Measurements from ENCODE around the gene NOX3.

NOX3 gene

GRCh38 chr6:155349129-155349528, 106.5 kb downstream of the NOX3 start:
- H2AFZ ChIP-seq (ENCODE audit: low read depth, low read length) = no peak overlapping the region

DNA sequence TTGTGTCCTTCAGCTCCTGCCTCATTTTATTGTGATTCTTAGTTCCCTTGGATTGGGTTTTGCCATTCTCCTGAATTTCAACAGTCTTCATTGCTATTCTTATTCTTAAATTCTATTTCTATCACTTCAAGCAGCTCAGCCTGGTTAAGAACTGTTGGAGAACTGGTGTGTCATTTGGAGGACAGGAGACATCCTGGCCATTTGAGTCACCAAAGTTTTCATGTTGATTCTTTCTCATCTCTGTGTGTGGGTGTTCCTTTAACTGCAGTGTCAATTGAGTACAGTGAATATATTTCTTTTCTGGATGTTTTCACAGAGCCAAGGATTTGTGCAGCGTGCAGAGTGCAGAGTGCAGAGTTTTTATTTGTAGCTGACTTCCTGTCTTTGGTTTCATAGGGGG, 107.8 kb downstream of the NOX3 start:
- H3K4me2 ChIP-seq (ENCODE audit: low read length) = no peak overlapping the region
- TF ChIP-seq, protein P1, sequence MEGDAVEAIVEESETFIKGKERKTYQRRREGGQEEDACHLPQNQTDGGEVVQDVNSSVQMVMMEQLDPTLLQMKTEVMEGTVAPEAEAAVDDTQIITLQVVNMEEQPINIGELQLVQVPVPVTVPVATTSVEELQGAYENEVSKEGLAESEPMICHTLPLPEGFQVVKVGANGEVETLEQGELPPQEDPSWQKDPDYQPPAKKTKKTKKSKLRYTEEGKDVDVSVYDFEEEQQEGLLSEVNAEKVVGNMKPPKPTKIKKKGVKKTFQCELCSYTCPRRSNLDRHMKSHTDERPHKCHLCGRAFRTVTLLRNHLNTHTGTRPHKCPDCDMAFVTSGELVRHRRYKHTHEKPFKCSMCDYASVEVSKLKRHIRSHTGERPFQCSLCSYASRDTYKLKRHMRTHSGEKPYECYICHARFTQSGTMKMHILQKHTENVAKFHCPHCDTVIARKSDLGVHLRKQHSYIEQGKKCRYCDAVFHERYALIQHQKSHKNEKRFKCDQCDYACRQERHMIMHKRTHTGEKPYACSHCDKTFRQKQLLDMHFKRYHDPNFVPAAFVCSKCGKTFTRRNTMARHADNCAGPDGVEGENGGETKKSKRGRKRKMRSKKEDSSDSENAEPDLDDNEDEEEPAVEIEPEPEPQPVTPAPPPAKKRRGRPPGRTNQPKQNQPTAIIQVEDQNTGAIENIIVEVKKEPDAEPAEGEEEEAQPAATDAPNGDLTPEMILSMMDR (IDR thresholded peaks at IDR 0.05; ENCODE audit: low read depth, low read length) = no peak
- no peak for TF ChIP-seq EZH2phosphoT487 (IDR thresholded peaks at IDR 0.05; ENCODE audit: low read depth)
- peaks cover 25% of the 10 kb centered on the region for H3K4me1 ChIP-seq (ENCODE audit: low read length)
- no peak overlapping the region for H3K4me3 ChIP-seq (ENCODE audit: low read length)
- H3K27ac ChIP-seq (ENCODE audit: low read length) = no peak overlapping the region
- H3K79me2 ChIP-seq (ENCODE audit: low read length) = no peaks in the 10 kb centered on the region
- H4K20me1 ChIP-seq (ENCODE audit: insufficient read depth, low read length) = no peaks in the 10 kb centered on the region
- no peaks in the 10 kb centered on the region for H3K27me3 ChIP-seq (ENCODE audit: low read depth, low read length)
- peaks cover 7% of the 10 kb centered on the region for H3K36me3 ChIP-seq (replicated peaks; ENCODE audit: low read depth, low read length)
- no peak overlapping the region for H2AFZ ChIP-seq (ENCODE audit: low read depth, low read length)
- peaks cover 4% of the 10 kb centered on the region; the same call in 1 of the 2 replicates for H3K9me3 ChIP-seq (ENCODE audit: insufficient read depth, low read length)
- no peak overlapping the region for H3K9ac ChIP-seq (ENCODE audit: low read length)

More at GRCh38 chr6:155349129-155349528, 106.5 kb downstream of the NOX3 start:
- Histone ChIP-seq H4K20me1 (ENCODE audit: insufficient read depth, low read length) (no peaks in the 10 kb centered on the region), H3K79me2 (ENCODE audit: low read length) (no peaks in the 10 kb centered on the region), H3K4me1 (ENCODE audit: low read length) (peaks cover 25% of the 10 kb centered on the region), H3K36me3 (replicated peaks; ENCODE audit: low read depth, low read length) (peaks cover 14% of the 10 kb centered on the region), H3K27me3 (ENCODE audit: low read depth, low read length) (no peaks in the 10 kb centered on the region), H3K9me3 (ENCODE audit: insufficient read depth, low read length) (peaks cover 17% of the 10 kb centered on the region), H3K4me2 (ENCODE audit: low read length) (no peak overlapping the region), H3K27ac (ENCODE audit: low read length) (no peak overlapping the region), H3K4me3 (ENCODE audit: low read length) (no peak overlapping the region), H3K9ac (ENCODE audit: low read length) (no peak overlapping the region)
- TF ChIP-seq, protein P1 (IDR thresholded peaks at IDR 0.05; ENCODE audit: low read depth, low read length) = no peak
- TF ChIP-seq EZH2phosphoT487 (IDR thresholded peaks at IDR 0.05; ENCODE audit: low read depth) = no peak

DNA sequence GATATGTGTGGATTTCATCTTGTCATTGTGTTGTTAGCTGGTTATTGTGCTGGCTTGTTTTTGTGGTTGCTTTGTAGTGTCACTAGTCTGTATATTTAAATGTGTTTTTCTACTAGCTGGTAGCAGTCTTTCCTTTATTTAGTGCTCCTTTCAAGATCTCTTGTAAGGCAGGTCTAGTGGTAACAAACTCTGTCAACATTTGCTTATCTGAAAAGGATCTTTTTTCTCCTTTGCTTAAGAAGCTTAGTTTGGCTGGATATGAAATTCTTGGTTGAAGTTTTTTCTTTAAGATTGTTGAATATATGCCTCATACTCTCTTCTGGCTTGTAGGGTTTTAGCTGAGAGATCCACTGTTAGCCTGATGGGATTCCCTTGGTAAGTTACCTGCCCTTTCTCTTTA, 108.7 kb downstream of the NOX3 start:
- H3K79me2 ChIP-seq (ENCODE audit: low read length) = no peaks in the 10 kb centered on the region
- H2AFZ ChIP-seq (ENCODE audit: low read depth, low read length) = no peak overlapping the region
- no peaks in the 10 kb centered on the region for H3K27me3 ChIP-seq (ENCODE audit: low read depth, low read length)
- H3K27ac ChIP-seq (ENCODE audit: low read length) = no peak overlapping the region
- H4K20me1 ChIP-seq (ENCODE audit: insufficient read depth, low read length) = no peaks in the 10 kb centered on the region
- H3K36me3 ChIP-seq (replicated peaks; ENCODE audit: low read depth, low read length) = no peaks in the 10 kb centered on the region
- H3K9ac ChIP-seq (ENCODE audit: low read length) = no peak overlapping the region
- H3K4me2 ChIP-seq (ENCODE audit: low read length) = no peak overlapping the region
- H3K9me3 ChIP-seq (ENCODE audit: insufficient read depth, low read length) = no peaks in the 10 kb centered on the region
- peaks cover 19% of the 10 kb centered on the region for H3K4me1 ChIP-seq (ENCODE audit: low read length)
- no peak overlapping the region for H3K4me3 ChIP-seq (ENCODE audit: low read length)
- TF ChIP-seq, protein P1 (IDR thresholded peaks at IDR 0.05; ENCODE audit: low read depth, low read length) = no peak
- TF ChIP-seq EZH2phosphoT487 (IDR thresholded peaks at IDR 0.05; ENCODE audit: low read depth) = no peak
